Stimulated activated CD8-positive, alpha-beta memory T cell treated with anti-CD3 and anti-CD28 coated beads, Interleukin-15, amount 100 ng/mL, for 24 hours (primary cell): ENCODE results near the gene UBE4A.

Experiments
- DNase-seq: peaks from one replicate; pipeline ENCODE4 v3.0.0-alpha.2; 2020; ENCODE audit warnings: low read depth

Gene UBE4A

DNA sequence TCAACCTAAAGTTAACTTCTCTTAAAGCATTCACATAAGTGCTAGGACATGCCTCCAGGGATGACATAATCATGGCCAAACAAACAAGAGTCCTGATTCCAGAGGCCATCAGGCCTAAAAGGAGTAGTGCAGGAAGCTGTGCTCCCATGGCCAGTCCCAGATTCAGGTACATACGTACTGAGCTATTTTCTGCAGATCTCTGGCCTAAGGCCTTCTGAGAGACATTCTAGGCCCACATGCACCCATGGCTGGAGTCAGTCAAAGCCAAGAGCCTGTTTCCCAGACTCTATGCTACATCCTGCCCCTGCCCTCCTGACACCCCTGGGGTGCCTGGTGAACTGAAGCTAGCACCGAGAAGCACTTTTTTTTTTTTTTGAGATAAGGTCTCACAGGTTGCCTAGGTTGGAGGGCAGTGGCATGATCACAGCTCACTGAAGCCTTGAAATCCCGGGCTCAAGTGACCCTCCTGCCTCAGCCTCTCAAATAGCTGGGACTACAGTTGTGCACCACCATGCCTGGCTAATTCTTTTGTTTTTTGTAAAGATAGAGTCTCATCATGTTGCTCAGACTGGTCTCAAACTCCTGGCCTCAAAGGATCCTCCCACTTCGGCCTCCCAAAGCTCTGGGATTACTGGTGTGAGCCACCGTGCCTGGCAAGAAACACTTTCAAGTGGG is 17.4 kb upstream of the UBE4A start:
- DNase-seq: no peak

- no peak for DNase-seq
Observed at GRCh38 chr11:118342503-118343161, 16.8 kb upstream of the UBE4A start, which contains the start of gene CD3D. Gene CD3D, minus strand, starts transcription at chr11:118342705. Its CDS starts 98 bp downstream, at chr11:118342607.

- no peak for DNase-seq
Observed at GRCh38 chr11:118343248-118343647, 16.2 kb upstream of the UBE4A start.

- DNase-seq: peak; percentile 21
Observed at GRCh38 chr11:118343981-118344515, 15.4 kb upstream of the UBE4A start, which contains the start of gene CD3G. Gene CD3G, plus strand, starts transcription at chr11:118344344. Its CDS starts 80 bp downstream, at chr11:118344424.

- no peak for DNase-seq
Observed at GRCh38 chr11:118349475-118349874, 9.9 kb upstream of the UBE4A start.

- no peak for DNase-seq
Observed at GRCh38 chr11:118353084-118353710, 6.2 kb upstream of the UBE4A start.

- no peak for DNase-seq
Observed at GRCh38 chr11:118358071-118358470, 1.3 kb upstream of the UBE4A start.

DNA sequence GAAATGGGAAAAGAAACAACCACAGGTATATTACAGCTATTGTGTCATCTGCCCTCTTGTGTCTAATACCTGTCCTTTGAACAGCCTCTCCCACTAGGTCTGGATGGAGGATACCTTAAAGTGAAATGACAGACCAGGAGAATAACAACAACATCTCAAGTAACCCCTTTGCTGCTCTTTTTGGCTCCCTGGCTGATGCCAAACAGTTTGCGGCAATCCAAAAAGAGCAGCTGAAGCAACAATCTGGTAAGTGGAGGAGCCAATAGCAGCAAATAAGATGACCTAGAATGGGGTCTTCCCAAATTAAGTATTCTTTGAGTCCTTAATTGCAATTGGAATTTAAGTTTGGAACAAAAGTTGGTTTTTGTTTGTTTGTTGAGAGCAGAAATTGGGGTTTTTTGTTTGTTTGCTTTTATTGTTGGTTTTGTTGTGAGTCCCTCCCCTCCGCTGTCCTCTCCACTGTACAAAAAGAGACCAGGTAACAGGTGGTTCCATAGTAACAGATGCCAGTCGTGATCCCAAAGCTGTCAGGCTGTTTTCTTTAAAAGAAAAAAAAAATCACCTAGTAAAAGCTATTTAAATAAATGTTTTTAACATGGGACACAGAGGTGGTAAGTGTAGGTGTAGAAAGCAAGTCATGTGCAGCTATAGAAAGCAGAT is 5.7 kb downstream of the UBE4A start:
- DNase-seq: no peak

GRCh38 chr11:118366287-118366686 is 6.9 kb downstream of the UBE4A start:
- DNase-seq: no peak

DNA sequence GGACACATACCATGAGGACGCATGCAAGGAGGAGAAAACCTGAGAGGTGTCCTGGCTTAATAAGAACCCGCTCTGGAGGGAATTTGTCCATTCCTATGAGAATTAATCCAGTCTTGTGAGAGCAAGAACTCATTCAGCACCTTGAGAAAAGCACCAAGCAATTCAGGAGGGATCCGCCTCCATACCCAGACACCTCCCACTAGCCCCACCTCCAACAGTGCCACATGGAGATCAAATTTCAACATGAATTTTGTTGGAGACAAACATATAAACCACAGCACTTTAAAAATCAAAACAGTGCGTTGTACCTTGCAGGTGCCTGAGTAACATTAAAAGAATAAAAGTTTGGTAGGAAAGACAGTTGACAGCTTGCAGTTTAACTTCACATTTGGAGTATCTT is 11.4 kb downstream of the UBE4A start:
- no peak for DNase-seq

GRCh38 chr11:118373263-118373662 is 13.9 kb downstream of the UBE4A start:
- DNase-seq: no peak

DNA sequence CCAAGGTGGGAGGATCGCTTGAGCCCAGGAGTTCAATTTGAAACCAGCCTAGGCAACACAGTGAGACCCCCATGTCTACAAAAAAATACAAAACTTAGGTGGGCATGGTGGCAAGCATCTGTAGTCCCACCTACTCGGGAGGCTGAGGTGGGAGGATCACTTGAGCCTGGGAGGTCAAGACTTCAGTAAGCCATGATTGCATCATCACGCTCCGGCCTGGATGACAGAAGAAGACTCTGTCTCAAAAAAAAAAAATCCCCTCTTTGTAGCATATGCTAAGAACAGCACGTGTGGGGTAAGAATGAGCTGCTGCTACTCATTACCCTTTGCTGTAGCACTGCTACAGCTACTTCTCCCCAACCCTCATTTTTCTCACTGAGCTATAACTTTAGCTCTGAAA is 14.5 kb downstream of the UBE4A start:
- DNase-seq: no peak

GRCh38 chr11:118374729-118375128 is 15.3 kb downstream of the UBE4A start:
- no peak for DNase-seq

DNA sequence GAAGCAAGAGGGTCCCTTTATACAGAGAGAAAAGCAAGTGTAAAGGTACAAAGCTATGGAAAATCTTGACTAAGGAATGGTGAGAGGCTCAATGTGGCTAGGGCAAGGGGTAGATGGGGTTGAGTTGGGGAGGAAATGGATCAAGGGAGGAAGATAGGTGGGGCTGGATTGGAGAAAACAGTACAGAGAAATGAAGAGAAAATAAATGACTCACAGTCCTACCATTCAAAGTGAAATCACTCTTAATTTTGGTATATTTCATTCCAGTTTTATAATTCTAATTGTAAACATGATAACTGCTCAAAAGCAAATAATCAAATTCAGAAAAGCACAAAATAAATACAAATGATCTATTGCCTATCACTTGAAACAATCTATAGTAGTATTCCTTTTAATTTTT is 16.6 kb downstream of the UBE4A start:
- no peak for DNase-seq

DNA sequence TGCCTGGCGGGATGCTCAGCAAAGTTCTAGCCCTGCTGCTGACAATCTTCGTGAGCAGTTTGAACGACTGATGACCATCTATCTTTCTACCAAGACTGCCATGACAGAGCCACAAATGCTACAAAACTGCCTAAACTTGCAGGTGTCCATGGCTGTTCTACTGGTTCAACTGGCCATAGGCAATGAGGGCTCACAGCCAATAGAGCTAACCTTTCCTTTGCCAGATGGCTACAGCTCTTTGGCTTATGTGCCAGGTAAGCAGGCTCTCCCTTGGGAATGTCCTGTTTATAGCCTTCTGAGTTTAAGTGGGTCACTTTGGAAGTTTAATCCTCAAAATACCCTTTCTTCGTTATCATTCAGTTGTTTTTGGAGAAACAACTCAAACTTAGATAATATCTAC is 20.1 kb downstream of the UBE4A start:
- no peak for DNase-seq

DNA sequence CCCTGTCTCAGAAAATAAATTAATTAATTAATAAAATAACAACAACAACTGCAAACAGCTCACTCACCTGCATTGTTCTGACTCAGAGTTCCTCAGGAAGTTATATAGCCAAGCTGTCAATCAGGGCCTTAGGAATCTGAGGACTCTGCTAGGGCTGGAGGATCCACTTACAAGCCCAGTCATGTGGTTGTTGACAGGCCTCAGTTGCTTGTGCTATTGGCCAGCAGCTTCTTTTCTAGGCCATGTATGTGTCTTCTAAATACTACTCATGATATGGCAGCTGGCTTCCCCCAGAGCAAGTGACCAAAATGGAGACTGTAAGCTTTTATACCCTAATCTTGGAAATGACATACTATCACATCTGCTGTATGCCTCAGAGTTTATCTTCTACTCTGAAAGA is 21.2 kb downstream of the UBE4A start:
- no peak for DNase-seq

DNA sequence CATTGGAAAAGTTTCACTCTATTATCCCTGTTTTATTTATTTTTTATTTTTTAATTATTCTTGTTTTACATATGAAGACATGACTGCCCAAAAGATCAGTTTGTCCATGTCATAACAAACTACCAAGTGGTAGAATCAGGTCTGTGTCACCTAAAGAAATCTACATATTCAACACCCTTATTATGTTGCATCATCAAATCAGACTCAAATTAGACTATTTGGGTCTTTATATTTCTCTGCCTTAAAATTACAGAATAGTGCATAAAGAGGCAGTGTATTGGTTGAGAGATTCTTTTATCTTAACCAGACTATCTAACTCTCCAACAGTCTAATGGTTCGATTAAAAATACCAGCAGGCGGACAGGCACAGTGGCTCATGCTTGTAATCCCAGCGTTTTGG is 23.6 kb downstream of the UBE4A start:
- DNase-seq: no peak

DNA sequence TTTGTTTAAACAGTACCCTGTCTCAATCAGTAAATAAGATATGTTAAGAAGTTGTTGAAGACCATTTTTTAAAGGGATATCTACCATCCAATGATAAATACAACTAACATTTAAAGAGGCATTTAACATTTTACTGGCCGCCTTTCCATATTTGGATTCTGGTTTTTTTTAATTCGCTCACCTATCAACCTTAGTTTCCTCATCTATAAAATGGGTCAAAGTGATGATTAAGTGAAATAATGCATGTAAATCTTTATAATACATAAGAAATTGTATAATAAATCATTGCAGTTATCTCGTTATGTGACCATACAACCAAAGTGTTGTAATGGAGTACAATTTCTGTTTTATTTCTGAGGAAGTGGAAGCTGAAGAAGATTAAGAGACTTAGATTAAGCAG is 24.3 kb downstream of the UBE4A start:
- no peak for DNase-seq

GRCh38 chr11:118396097-118396501 is 36.7 kb downstream of the UBE4A start:
- DNase-seq: no peak

DNA sequence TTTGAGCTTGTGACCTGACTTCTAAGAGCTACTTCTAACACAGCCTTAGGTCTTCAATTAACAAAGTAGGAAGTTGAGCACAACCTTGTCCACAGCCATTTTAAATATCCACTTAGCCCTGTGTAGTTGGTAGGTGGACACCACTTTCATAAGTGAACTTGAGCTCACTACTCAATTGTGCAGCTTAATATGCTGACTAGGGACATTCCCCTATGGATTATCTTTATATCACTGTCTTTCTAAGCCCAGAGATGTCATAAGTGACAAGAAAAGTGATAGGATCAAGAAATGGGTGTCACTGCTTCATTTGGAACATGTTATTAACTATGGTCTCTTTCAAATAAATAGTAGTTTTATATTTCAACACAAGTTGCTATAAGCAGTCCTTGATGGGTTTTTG is 38.0 kb downstream of the UBE4A start:
- DNase-seq: no peak

DNA sequence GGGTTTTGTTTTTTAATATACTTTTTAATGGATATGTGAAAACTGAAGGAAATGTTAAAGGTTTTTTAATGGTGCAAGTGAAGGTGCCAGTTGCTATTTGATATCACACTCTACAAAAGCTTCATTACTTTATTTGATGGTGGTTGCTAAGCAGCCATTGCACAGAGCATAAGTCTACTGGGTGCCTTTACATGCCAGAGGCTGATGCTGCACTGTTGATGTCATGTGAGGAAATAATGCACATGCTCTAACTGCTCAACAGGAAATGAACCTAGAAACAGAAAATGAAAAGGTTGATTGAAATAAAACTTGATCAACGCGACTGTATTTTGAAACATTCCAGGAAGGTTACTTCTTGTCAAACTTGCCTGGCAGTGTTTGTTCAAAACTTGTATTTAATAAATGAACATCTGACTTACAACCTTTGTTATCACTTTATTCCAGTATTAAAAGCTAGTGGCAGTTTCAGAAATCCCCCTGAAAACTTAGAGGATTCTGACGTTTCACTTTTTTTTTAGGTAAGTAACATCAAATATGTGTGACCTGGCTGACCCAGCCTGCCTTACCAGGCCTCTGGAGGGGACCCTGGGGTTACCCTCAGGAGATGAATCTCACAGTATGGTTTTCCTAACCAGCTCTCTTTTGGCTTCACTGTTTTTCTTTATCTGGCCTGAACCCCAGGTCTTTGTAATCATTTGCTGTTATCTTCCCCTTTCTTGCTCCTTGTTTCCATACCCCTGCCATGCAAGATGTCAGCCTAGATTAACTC is 39.6 kb downstream of the UBE4A start:
- no peak for DNase-seq
